ENCODE results near the gene PARD6A.
A peak's percentile ranks its signal among the peaks of the same experiment; 100 is the strongest.

PARD6A gene

GRCh38 chr16:67666559-67667452 lies 6.0 kb downstream of the PARD6A start, which contains the start of the genes C16orf86 and ENKD1:
Gene C16orf86 (plus strand): TSS chr16:67666814. CDS start chr16:67666971, 157 bp downstream.
Gene ENKD1 (minus strand): TSS chr16:67666750. CDS start chr16:67666442, 308 bp downstream.
- peak; percentile 53 to 77 (median 64) for DNase-seq (ENCODE audit: low read depth in 3 of 3)

GRCh38 chr16:67667453-67667816 lies 6.7 kb downstream of the PARD6A start:
- no peak for DNase-seq (ENCODE audit: low read depth in 3 of 3)

- DNase-seq (ENCODE audit: low read depth in 3 of 3) = peak; percentile 62 to 81 (median 63)
Measured at GRCh38 chr16:67667817-67668494, 7.2 kb downstream of the PARD6A start.

- no peak for DNase-seq (ENCODE audit: low read depth in 3 of 3)
Measured at GRCh38 chr16:67668495-67669157, 7.9 kb downstream of the PARD6A start.

- DNase-seq (ENCODE audit: low read depth in 3 of 3) = no peak
Measured at GRCh38 chr16:67669499-67670101, 8.8 kb downstream of the PARD6A start.

- no peak for DNase-seq (ENCODE audit: low read depth in 3 of 3)
Measured at GRCh38 chr16:67672306-67672705, 11.5 kb downstream of the PARD6A start.

GRCh38 chr16:67672739-67673662 lies 12.2 kb downstream of the PARD6A start:
- DNase-seq (ENCODE audit: low read depth in 3 of 3) = peak in 1 of 3 experiments; percentile 45

GRCh38 chr16:67673712-67674580 lies 13.2 kb downstream of the PARD6A start:
- no peak for DNase-seq (ENCODE audit: low read depth in 3 of 3)

- DNase-seq (ENCODE audit: low read depth in 3 of 3) = no peak
Measured at GRCh38 chr16:67674851-67675578, 14.3 kb downstream of the PARD6A start.

GRCh38 chr16:67675579-67675935 lies 14.8 kb downstream of the PARD6A start:
- no peak for DNase-seq (ENCODE audit: low read depth in 3 of 3)

GRCh38 chr16:67675999-67676398 lies 15.2 kb downstream of the PARD6A start:
- DNase-seq (ENCODE audit: low read depth in 3 of 3) = no peak

GRCh38 chr16:67676516-67676915 lies 15.8 kb downstream of the PARD6A start:
- no peak for DNase-seq (ENCODE audit: low read depth in 3 of 3)

GRCh38 chr16:67676939-67677338 lies 16.2 kb downstream of the PARD6A start:
- no peak for DNase-seq (ENCODE audit: low read depth in 3 of 3)

- no peak for DNase-seq (ENCODE audit: low read depth in 3 of 3)
Measured at GRCh38 chr16:67677712-67678111, 17.0 kb downstream of the PARD6A start.

- no peak for DNase-seq (ENCODE audit: low read depth in 3 of 3)
Measured at GRCh38 chr16:67678354-67679023, 17.7 kb downstream of the PARD6A start.

GRCh38 chr16:67679935-67680897 lies 19.5 kb downstream of the PARD6A start:
- DNase-seq (ENCODE audit: low read depth in 3 of 3) = no peak

GRCh38 chr16:67683767-67684166 lies 23.0 kb downstream of the PARD6A start:
- DNase-seq (ENCODE audit: low read depth in 3 of 3) = no peak
